DMS153 treated with DMSO at 0.1 percent for 48 hours (cell line): ENCODE data around the gene ZNF641.
"Not testable (repeated sequence)": the region's sequence is repeated elsewhere in the genome, so short reads cannot be mapped to it uniquely, and the experiment has no call there.

ENCODE experiments used
- DNase-seq: peaks from one replicate; lab custom pipeline; 2025; ENCODE audit not compliant: unreplicated experiment; lab: John Stamatoyannopoulos, UW

ZNF641 gene

DNA sequence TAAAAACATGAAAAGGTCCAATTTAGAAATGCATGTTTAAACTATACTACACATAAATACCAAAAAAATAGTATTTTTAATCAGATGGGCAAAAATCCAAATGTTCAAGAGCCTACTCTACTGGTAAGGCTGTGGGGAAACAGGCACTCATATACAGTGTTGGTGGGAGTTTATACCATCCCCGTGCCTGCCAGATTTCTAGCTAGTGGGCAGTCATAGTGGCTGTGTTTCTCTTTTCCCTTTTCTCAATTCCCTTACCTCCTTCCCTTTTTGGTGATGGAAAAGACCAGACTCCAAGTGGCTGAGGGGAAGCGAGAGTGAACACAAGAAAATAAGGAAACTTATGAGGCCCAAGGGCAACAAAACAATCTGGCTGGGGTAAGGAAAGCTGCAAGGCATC is 14.7 kb downstream of the ZNF641 start:
- DNase-seq = no peak

DNA sequence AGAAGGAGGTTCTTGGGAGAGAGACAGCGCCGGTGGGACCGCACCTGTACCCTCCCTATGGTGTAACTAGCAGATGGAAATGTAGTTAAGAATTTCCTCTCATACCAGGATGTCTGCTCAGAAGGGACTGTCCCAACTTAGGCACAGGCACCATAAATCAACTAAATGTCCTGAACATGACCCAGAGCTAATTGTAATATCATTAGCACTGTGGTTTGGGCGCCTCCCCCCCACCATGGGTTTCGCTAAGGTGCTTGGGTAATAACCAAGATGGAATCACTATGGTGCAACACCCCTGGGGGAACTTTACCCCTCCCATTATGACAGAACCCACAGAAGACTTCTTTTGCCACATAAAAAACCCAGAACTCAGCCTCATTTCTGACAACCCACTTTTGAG is 15.9 kb downstream of the ZNF641 start:
- DNase-seq = no peak

DNA sequence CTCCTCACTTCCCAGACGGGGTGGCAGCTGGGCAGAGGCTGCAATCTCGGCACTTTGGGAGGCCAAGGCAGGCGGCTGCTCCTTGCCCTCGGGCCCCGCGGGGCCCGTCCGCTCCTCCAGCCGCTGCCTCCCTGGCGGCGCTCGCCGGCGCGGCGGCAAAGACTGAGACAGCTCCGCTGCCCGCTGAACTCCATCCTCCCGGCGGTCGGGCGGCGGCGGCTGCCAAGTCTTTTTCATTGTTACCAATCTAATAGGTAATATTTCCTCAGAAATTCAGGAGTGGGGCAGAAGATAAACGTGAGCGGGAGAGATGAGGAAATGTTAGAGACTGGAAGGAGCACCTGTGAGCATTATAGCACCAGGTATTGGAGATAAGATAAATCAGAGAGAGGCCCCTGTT is 17.0 kb downstream of the ZNF641 start:
- DNase-seq = not testable (repeated sequence)

DNA sequence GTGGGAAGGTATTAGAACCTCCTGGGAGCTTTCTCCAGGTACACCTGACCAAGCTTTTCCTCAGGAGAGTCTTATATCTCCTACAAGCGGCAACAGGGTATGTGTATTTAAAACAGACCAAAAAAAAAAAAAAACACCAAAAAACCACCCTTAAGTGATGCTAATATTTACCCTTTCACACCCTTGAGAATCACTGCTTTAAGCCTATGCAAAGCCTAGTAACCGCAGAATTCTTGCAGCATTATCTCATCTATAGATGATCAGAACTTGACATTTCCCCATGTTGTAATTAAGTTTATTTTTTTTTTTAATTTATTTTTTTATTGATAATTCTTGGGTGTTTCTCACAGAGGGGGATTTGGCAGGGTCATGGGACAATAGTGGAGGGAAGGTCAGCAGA is 19.3 kb downstream of the ZNF641 start:
- DNase-seq = no peak

DNA sequence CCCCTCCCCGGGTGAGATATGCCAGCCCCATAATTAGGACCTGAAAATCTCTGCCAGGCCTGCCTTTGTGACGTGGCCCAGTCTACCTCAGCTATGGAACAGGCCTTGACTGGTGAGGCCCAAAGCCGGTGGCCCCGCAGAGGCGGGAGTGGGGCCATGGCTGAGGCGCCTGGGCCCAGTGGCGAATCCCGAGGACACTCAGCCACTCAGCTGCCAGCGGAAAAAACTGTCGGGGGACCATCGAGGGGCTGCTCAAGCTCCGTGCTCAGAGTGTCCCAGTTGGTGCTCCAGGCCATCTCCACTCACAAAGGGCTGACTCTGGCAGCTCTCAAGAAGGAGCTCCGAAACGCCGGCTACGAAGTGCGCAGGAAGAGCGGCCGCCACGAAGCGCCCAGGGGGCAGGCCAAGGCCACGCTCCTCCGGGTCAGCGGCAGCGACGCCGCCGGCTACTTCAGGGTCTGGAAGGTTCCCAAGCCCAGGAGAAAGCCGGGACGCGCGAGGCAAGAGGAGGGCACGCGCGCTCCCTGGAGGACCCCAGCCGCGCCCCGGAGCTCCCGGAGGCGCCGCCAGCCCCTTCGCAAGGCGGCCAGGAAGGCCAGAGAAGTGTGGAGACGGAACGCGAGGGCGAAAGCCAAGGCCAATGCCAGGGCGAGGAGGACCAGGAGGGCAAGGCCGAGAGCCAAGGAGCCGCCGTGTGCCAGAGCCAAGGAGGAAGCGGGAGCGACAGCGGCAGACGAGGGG is 21.4 kb downstream of the ZNF641 start:
- no peak for DNase-seq

DNA sequence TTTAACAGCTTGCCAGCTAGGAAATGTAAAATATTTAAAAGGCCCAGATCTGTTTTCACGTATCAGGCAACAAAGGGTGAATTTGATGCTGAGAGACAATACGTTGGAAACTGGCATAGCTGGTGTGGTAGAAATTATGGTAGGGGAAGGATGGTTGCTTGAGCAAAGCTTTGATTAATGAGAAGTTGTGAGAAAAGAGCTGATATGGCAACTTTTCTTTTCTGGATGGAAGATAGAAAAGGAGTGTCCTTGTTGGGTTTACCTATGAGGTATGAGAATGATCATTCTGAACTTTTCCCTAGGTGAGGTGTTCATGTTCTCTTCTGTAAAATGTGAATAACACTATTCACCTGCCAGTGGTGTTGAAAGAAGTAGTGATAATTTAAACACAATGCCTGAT is 34.2 kb downstream of the ZNF641 start:
- no peak for DNase-seq

DNA sequence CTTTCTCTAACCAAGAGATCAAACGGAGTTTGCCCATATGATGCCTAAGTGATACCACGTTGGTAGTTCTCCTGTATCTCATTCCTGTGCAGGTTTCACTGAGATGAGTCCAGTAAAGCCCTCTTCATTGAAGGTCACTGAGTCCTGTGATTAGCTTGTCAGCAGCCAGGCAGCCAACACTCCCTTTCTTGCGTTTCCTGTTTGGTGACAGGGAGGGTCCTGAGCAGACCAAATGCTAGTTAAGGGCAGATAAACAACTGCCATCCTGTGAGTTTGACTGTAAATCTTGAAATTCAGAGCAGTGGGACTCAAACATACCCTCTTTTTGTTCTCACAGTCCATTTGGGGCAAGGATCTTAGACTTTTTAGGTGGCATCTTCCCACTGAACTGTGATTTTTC is 39.4 kb downstream of the ZNF641 start:
- no peak for DNase-seq

DNA sequence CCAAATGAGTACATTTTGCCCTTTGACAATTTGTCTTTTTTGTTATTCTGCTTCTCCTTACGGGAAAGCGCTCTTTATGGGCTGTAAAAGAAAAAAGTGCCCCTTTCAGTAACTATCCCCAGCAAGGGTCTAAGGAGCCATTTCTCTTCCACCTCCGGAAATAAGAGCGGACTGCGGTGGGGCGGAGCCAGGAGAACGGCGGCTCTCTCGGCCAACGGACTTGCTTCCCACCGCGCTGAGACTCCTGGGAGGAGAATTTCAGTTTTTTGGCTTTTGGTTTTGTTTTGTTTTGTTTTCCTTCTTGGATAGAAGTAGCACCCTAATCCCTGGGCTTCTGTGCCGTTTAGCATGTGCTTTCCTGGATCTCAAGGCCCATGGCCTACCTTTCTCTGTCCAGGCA is 43.5 kb downstream of the ZNF641 start:
- no peak for DNase-seq

DNA sequence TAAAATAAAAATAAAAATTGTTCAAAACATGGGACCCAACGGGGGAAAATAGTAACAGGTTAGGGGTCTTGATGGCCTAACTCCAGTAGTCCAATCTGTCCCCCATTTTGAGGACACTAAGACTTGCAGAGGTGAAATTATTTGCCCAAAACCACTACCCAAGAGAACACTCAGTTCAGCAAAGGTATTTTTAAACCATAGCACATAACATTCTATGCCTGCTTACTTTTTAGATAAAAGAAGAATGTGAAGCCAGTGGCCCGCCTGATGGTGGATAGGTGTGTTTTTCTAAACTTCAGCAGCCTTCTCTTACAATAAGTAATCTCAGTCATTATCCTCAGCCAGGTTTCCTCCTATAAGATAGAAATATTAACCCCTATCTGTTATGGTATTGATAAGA is 45.5 kb downstream of the ZNF641 start:
- no peak for DNase-seq

DNA sequence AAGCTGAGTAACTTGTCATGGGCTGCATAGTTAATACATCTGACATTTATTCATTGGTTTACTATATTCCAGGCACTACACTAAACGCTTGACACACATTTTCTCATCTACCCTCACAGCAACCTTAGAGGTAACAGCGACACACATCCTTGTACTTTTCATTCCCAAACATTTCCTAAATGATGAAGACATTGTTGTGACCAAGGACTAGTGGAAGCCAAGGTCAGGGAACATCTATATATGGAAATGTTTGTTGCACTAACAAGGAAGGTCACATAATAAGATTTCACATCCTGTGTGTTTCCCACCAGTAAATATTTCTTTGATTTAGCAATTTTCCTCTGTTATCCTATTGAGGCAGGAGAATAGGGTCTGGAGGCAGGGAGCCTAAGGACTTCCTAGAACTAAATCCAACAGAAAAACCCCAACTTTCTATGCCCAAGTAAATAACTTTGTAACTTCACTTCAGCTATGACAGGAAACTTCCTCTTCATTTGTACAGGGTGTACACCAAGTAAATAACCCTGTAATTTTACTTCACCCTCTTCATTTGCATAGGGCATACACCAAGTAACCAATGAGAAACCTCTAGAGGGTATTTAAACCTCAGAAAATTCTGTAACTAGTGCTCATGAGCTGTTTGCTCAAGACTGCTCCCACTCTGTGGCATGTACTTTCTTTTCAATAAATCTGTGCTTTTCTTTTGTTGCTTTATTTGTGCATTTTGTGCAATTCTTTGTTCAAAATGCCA is 48.4 kb downstream of the ZNF641 start:
- no peak for DNase-seq

DNA sequence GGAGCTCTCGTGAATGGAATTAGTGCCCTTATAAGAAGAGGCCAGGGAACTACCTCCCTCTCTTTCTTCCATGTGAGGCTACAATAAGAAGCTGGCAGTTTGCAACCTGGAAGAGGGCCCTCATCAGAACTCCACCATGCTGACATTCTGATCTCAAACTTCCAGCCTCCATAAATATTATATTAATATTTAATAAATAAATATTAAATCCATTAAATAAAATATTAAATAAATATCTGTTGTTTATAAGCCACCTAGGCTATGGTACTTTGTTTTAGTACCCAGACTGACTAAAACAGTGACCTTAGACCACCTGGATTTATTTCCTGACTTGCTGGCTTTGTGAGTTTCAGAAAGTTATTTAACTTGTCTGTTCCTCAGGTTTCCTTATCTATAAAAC is 49.9 kb downstream of the ZNF641 start:
- no peak for DNase-seq

DNA sequence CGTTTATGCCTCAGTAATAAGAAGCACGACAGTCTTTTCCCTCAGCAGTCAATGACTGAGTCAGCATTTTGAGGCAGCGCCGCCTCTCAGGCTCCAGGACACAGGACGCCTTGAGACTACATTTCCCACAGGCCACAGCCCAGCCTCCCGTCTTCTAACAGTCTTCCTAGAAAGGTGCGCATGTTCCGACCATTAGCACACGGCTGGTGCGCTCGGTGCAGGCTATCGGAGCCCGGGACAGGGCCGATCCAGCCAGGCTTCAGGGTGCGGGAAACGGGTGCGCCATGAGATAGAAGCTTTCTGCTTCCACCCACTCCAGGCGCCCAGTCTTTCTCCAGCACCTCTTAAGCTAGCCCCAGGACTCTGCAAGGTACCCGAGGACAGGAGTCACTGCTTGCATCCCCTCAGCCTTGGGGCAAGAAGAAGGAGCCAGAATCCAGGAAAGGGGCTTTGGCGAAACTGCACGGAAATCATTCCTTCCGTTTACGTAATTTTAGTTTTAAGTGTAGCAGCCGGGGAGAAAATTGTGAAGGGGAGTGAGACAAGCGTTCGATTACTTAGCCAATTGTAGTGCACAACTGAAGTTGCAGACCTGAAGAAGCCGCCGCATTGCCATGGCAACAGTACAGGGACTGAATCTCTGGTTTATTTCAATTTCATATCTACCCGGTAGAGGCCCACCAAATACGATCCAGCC is 54.0 kb downstream of the ZNF641 start:
- no peak for DNase-seq

DNA sequence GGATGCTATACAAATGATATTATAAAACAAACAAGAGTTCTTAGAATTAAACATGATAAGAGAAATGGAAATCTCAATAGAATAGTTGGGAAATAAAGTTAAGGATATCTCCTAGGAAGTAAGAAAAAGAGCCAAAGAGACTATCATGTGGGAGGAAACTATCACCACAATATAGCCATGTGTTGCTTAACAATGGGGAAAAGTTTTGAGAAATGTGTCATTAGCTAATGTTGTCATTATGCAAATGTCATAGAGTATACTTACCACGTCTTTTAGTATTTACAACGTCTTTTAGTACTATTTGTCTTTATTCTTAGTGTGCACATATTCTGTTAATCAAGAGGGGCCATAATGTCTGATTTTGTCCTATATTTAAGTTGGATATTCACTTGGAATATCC is 58.7 kb downstream of the ZNF641 start:
- DNase-seq = no peak

DNA sequence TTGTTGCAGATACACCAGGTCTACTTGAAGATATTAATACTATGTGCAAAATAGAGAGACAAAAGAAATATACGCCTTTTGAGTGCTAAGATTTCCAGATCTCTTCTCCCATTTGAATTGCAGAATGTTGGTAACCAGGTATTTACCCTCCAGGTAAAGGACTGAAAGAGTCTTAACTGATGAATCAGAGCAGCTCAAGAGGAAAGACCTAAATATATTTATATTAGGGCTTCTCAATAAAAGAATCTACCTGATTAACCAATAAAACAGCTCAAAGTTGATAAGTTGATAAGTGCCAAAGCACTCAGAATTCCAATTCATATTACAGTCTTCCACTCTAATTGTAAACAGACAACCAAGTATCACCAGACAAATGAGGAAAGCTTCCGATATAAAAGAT is 59.2 kb downstream of the ZNF641 start:
- no peak for DNase-seq

DNA sequence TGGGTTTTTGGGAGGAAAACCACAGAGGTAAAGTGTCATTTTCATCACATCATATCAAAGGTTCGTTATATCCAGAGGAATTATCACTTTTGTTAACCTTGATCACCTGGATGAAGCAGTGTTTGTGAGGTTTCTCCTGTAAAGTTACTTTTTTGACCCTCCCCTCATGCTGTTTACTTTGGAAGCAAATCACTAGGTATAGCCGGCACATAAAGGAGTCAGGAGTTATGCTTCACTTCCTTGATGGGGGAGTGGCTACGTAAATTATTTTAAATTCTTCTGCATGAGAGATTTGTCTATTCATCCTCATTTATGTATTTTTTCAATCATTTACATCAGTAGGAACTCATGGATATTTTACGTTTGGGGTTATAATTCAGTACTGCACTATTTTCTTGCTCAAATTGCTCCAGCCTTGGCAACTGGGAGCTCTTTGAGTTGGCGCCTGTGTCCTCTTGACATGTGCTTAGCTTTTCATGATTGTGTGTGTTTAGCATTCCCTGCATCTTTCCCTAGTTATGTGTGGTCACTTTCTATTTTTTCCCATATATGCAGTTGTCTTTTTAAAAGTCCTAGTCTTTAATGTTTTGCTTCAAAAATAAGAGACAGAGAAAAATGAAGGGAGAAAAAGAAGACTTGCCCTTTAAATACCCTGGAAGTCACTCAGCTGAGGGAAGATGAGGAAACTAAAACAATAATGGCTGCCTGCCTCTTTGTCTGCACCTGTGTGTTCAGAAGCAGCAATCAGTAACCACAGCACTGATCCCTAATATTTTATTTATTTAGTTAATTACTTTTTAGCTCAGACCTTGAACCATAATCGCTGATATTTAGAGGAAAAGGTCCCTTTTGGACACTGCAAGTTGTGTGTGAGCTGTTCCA is 62.1 kb downstream of the ZNF641 start:
- no peak for DNase-seq
